ENCODE measurements around the gene ZBTB17.

Gene ZBTB17

GRCh38 chr1:15959827-15960446 is 16.0 kb downstream of the ZBTB17 start:
- no peak for DNase-seq

- DNase-seq = no peak
Measured at GRCh38 chr1:15959424-15959823, 16.5 kb downstream of the ZBTB17 start.

- no peak for DNase-seq
Measured at GRCh38 chr1:15958793-15959192, 17.1 kb downstream of the ZBTB17 start.

GRCh38 chr1:15958111-15958510 is 17.8 kb downstream of the ZBTB17 start:
- no peak for DNase-seq

GRCh38 chr1:15957221-15958095 is 18.4 kb downstream of the ZBTB17 start:
- DNase-seq = no peak

- peak; percentile 63 for DNase-seq
Measured at GRCh38 chr1:15956150-15956549, 19.8 kb downstream of the ZBTB17 start.

GRCh38 chr1:15955552-15955951 is 20.3 kb downstream of the ZBTB17 start:
- DNase-seq = no peak

GRCh38 chr1:15954316-15954715 is 21.6 kb downstream of the ZBTB17 start:
- no peak for DNase-seq

GRCh38 chr1:15953791-15954241 is 22.1 kb downstream of the ZBTB17 start:
- DNase-seq = no peak

GRCh38 chr1:15953294-15953771 is 22.6 kb downstream of the ZBTB17 start:
- no peak for DNase-seq

GRCh38 chr1:15952317-15953258 is 23.3 kb downstream of the ZBTB17 start:
- DNase-seq = peak; percentile 91

- DNase-seq = no peak
Measured at GRCh38 chr1:15951341-15952153, 24.4 kb downstream of the ZBTB17 start.

GRCh38 chr1:15950763-15951295 is 25.1 kb downstream of the ZBTB17 start:
- peak; percentile 78 for DNase-seq

- no peak for DNase-seq
Measured at GRCh38 chr1:15950302-15950701, 25.6 kb downstream of the ZBTB17 start.

GRCh38 chr1:15949453-15950245 is 26.3 kb downstream of the ZBTB17 start:
- DNase-seq = peak; percentile 96

GRCh38 chr1:15948595-15949452 is 27.1 kb downstream of the ZBTB17 start:
- DNase-seq = peak; percentile 93

- no peak for DNase-seq
Measured at GRCh38 chr1:15948091-15948591, 27.8 kb downstream of the ZBTB17 start.

- no peak for DNase-seq
Measured at GRCh38 chr1:15947382-15948090, 28.4 kb downstream of the ZBTB17 start.
